ENCODE measurements around the gene CSNK2A2.

CSNK2A2 gene

GRCh38 chr16:58152246-58152868, 45.5 kb downstream of the CSNK2A2 start:
- no peak for DNase-seq (ENCODE audit: extremely low read depth in 1 of 2, low read depth in 1 of 2)

DNA sequence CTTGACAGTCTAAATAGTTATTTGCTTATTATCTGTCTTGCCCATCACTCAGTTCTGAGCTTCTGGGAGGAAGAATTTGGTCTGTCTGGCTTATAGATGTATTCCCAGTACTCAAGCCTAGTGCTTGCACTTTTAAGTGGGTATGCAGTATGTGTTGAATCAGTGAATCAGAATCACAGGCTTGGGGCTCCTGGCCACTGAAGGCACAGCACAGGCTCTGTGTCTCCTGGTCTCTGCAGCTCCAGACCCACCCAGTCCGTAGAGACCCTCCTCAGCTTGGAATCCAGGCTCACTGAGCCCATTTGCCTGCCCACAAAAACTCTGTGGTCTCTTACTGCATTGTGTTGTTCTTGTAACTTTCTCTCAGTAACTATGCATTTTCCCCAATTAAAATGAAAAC, 49.4 kb downstream of the CSNK2A2 start:
- DNase-seq (ENCODE audit: extremely low read depth in 1 of 2, low read depth in 1 of 2): no peak

DNA sequence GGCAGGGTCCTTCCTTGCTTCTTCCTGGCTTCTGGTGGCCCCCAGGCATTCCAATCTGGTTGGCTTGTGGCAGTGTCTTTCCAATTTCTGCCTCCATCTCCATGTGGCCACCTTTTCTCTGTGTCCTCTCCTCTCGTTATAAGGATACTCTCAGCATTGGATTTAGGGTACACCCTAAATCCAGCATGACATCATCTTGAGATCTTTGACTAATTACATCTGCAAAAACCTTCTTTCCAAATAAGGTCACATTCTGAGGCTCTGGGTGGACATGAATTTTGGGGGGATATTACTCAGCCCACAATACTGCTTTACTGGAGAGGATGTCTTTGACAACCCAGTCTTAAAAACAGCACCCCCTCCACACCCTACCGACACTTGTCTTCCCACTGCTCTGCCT, 49.8 kb downstream of the CSNK2A2 start:
- DNase-seq (ENCODE audit: extremely low read depth in 1 of 2, low read depth in 1 of 2): no peak

- no peak for DNase-seq (ENCODE audit: extremely low read depth in 1 of 2, low read depth in 1 of 2)
These were observed 59.1 kb downstream of the CSNK2A2 start for GRCh38 chr16:58138852-58139251.

DNA sequence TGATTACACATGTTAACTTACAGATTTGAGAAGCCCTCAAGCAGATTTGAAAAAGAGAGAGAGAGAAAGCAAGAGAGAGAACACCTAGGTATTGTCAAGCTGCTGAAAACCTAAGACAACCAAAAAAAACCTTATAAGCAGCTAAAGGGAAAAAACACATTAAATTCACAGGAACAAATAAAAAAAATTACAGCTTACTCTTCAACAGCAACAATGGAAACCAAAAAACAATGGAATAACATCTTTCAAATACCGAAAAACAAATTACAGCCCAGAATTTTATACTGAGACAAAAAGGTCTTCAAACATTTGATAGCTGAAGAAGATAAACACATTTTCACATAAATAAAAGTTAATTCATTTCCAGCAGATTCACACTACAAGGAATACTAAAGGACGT, 60.3 kb downstream of the CSNK2A2 start:
- DNase-seq (ENCODE audit: extremely low read depth in 1 of 2, low read depth in 1 of 2): no peak

GRCh38 chr16:58129097-58129936, 68.6 kb downstream of the CSNK2A2 start, which contains the start of gene CFAP20:
TSS of gene CFAP20 (minus strand) at chr16:58129381. CDS start at chr16:58129115, 266 bp downstream.
- peak; percentile 89 to 97 for DNase-seq (ENCODE audit: extremely low read depth in 1 of 2, low read depth in 1 of 2)

DNA sequence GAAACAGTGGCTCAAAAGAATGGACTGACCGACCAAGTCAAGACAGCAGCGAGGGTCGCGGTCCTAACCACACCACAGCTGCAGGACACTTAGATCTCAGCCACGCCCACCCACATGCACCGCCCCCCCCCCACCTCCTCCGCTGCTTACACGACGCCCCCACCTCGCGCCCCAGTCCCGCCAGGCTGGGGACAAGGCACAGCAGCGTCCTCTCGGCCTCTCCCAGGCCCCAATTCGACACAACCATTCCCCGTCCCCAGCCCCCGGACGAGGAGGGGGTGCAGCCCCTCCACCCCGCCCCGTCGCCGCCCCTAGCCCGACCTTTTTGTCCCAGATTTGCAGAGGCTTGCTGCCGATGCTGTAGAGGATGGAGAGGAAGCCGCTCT, 69.2 kb downstream of the CSNK2A2 start:
- DNase-seq (ENCODE audit: extremely low read depth in 1 of 2, low read depth in 1 of 2): no peak

DNA sequence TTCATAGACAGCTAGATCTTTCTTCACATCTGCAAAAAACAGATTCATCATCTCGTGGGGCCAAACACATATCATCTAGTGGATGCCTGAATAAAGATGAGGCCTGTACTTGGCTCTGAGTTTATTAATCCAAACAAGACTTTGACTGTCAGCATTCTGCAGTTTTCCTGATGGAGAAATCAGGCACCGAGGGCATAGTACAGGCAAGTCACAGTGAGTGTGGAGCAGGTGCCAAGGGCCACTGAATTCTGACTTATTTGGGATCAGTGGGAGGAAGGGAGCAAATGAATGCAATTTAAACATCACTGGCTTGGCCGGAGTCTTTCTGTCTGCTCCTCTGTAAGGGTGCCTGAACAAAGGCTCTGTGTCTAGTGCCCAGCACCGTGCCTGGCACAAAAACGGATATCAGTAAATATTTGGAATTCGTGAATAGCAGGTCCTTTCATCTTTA, 69.7 kb downstream of the CSNK2A2 start:
- no peak for DNase-seq (ENCODE audit: extremely low read depth in 1 of 2, low read depth in 1 of 2)

GRCh38 chr16:58127634-58128033, 70.3 kb downstream of the CSNK2A2 start:
- no peak for DNase-seq (ENCODE audit: extremely low read depth in 1 of 2, low read depth in 1 of 2)

GRCh38 chr16:58127033-58127556, 70.8 kb downstream of the CSNK2A2 start:
- DNase-seq (ENCODE audit: extremely low read depth in 1 of 2, low read depth in 1 of 2): no peak

- no peak for DNase-seq (ENCODE audit: extremely low read depth in 1 of 2, low read depth in 1 of 2)
These were observed 71.4 kb downstream of the CSNK2A2 start for GRCh38 chr16:58126451-58126961.

DNA sequence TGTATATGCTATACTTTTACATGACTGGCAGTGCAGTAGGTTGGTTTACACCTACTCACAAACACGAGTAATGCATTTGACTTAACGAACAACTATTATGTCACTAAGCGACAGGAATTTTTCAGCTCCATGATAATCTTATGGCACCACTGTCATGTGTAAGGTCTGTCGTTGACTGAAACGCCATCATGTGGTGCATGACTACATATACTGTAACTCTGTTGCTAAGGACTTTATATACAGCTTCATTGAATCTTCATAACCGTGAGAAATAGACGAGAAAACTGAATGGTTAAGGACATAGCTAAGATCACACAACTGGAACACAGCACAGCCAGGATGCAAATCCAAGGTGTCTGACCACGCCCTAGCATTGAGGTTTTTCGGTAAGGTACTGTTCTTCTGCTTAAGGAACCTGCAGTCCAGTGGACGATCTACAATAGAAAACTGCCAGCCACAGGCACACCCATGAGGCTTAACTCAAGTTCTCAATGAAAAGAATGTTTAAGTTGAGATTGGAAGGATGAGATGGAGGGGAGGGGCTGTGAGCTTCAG, 72.0 kb downstream of the CSNK2A2 start:
- no peak for DNase-seq (ENCODE audit: extremely low read depth in 1 of 2, low read depth in 1 of 2)

- no peak for DNase-seq (ENCODE audit: extremely low read depth in 1 of 2, low read depth in 1 of 2)
These were observed 72.9 kb downstream of the CSNK2A2 start for GRCh38 chr16:58125041-58125440.

DNA sequence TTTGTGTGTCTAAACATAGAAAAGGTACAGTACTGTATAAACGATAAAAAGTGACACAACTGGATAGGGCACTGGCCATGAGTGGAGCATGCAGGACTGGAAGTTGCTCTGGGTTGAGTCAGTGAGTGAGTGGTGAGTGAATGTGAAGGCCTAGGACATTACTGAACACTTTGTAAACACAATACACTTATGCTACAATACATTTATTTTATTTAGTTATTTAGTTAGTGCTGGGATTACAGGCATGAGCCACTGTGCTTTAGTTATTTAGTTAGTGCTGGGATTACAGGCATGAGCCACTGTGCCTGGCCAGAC, 73.3 kb downstream of the CSNK2A2 start:
- no peak for DNase-seq (ENCODE audit: extremely low read depth in 1 of 2, low read depth in 1 of 2)

GRCh38 chr16:58123896-58124600, 73.9 kb downstream of the CSNK2A2 start:
- DNase-seq (ENCODE audit: extremely low read depth in 1 of 2, low read depth in 1 of 2): no peak

DNA sequence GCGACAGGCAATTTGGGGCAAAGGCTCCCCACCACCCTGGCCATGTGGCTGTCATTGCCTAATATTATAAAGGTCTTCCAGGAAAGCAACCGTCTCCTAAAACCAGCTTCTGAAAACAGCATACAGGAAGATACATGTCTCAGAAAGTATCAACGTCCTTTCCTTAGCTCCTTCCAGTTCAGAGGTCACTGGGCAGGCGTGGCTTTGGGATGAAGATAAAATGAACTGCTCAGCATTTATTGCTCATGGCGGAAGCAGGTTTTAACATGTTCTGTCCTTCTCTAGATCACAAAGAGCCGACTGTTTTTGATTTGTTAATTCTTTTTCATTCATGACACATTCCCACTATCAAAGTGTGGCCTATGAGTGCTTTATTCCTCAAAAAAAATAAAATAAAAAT, 76.8 kb downstream of the CSNK2A2 start:
- DNase-seq (ENCODE audit: extremely low read depth in 1 of 2, low read depth in 1 of 2): no peak

DNA sequence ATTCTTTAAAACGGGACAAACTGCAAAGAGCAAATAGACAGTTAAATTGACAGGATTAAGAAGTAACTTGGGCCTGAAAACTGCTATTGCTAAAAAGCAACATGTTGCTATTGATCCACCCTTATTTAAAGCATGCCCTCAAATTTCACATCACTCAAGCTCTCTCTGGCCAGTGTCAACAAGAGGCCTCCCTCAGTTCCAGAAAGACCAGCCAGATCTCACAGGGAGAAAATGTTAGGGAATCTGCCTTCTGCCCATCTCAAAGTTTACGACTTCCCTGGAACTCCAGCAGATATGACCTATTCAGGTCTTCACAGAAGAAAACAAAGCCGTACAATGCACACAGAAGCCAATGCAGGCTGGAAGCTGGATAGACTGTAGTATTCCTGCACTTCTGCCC, 77.7 kb downstream of the CSNK2A2 start:
- no peak for DNase-seq (ENCODE audit: extremely low read depth in 1 of 2, low read depth in 1 of 2)

- no peak for DNase-seq (ENCODE audit: extremely low read depth in 1 of 2, low read depth in 1 of 2)
These were observed 78.4 kb downstream of the CSNK2A2 start for GRCh38 chr16:58119509-58119845.

DNA sequence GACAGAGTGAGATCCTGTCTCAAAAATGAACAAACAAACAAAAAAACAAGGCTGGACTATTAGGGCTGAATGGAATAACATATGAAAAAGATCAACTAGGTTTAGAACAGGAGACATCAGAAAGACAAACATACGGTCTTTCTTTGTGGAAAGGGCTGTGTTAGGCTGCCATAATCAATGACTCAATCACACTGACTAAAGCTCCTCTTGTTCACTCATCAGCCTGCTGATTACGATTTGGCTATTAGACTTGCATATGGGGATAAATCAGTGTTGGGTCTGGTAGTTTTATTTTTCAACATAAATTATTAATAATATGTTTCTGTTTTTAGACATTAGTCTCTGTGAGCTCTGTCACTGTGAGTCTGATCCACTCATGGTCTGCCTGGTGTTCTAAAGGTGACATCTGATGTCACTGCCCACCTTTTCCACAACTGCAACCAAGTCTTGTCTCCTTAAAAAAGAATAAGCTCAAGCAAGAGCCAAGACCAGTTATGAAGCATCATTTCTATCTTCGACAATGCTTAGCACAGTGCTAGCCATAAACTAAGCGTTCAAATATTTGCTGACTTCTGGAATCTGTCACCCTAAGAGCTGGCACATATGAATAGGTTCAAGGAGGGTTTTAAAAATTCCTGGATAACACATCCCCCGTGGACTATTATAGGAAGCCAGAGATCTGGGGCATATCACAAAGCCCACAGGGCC, 79.0 kb downstream of the CSNK2A2 start:
- DNase-seq (ENCODE audit: extremely low read depth in 1 of 2, low read depth in 1 of 2): no peak

DNA sequence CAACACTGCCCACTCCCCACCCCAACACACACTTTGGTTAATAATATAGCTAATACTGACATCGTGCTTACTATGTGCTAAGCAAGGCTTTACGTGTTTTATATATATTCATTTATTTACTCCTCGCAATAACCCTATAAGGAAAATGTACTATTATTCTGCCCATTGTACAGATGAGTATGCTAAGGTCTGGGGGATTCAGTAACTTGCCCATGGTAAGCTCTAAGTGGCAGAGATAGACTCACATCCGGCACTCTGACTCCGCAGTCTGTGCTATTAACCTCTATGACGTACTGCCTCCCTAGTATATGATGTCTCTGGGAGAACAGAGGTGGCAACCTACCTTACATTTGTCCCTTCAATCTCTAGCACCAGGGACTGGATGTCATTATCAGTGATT, 81.4 kb downstream of the CSNK2A2 start:
- DNase-seq (ENCODE audit: extremely low read depth in 1 of 2, low read depth in 1 of 2): no peak

- no peak for DNase-seq (ENCODE audit: extremely low read depth in 1 of 2, low read depth in 1 of 2)
These were observed 81.8 kb downstream of the CSNK2A2 start for GRCh38 chr16:58116081-58116480.

Data from stimulated activated CD8-positive, alpha-beta memory T cell treated with anti-CD3 and anti-CD28 coated beads, Interleukin-7, amount 100 ng/mL, for 48 hours (primary cell).